ENCODE data around the gene MYOM3.

DNA sequence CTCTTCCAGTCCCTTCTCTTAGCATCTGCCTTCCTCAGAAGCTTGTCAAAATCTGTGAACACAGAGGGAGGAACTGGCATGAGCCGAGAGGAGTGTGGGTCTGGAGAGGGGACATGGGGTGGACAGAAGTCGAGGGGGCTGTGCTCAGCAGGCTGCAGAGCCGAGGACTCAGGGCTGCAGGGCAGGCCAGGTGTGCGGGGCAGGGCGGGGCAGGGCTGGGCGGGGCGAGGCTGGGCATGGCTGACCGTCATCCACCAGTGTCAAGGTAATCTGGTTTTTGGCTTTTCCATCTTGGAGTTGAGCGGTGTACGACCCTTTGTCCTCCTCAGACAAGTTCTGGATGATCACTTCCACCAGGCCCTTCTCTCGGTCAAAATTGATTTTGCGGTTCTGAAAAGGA lies 44.0 kb downstream of the MYOM3 start:
- TF ChIP-seq CEBPB (IDR thresholded peaks at IDR 0.05): no peak
- TF ChIP-seq, protein P1, sequence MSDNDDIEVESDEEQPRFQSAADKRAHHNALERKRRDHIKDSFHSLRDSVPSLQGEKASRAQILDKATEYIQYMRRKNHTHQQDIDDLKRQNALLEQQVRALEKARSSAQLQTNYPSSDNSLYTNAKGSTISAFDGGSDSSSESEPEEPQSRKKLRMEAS (IDR thresholded peaks at IDR 0.05): no peak
- no peak for TF ChIP-seq EP300 (IDR thresholded peaks at IDR 0.05; ENCODE audit: borderline replicate concordance)
- TF ChIP-seq, protein P2, sequence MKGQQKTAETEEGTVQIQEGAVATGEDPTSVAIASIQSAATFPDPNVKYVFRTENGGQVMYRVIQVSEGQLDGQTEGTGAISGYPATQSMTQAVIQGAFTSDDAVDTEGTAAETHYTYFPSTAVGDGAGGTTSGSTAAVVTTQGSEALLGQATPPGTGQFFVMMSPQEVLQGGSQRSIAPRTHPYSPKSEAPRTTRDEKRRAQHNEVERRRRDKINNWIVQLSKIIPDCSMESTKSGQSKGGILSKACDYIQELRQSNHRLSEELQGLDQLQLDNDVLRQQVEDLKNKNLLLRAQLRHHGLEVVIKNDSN (IDR thresholded peaks at IDR 0.05): no peak
- no peak for TF ChIP-seq YY1 (IDR thresholded peaks at IDR 0.05; ENCODE audit: low read depth)
- TF ChIP-seq ZBTB7A (IDR thresholded peaks at IDR 0.05; ENCODE audit: low read depth): no peak
- TF ChIP-seq TAF1 (IDR thresholded peaks at IDR 0.05; ENCODE audit: low read depth): no peak
- TF ChIP-seq RAD21 (IDR thresholded peaks at IDR 0.05; ENCODE audit: low read depth): no peak
- TF ChIP-seq NFIC (IDR thresholded peaks at IDR 0.05): no peak
- no peak for TF ChIP-seq FOXM1 (IDR thresholded peaks at IDR 0.05; ENCODE audit: borderline replicate concordance, low read depth)
- no peak for TF ChIP-seq EGR1 (IDR thresholded peaks at IDR 0.05)
- TF ChIP-seq TEAD4 (IDR thresholded peaks at IDR 0.05): no peak

Data from Ishikawa (cell line).